ENCODE results near the gene IVD. TPM values are rescaled to one million over a fixed set of nuclear protein-coding genes. Genes with fewer than 3 reads are reported as not detected.
A peak's percentile ranks its signal among the peaks of the same experiment; 100 is the strongest.

Gene IVD
- total and polyA plus RNA-seq, 5 experiments from 2014 or later = 48.2 to 120 (median 77.7) TPM

GRCh38 chr15:40380636-40381035, 25.0 kb upstream of the IVD start:
- Mint-ChIP-seq H3K4me3 (no peak overlapping the region), H3K27me3 (no peaks in the 10 kb centered on the region), H3K9me3 (no peaks in the 10 kb centered on the region), H3K36me3 (no peaks in the 10 kb centered on the region), H3K4me1 (peaks cover 12 to 28% (median 16%) of the 10 kb centered on the region in 4 donors), H3K27ac (no peak overlapping the region)
- no peak for DNase-seq
- POLR2A ChIA-PET = interaction anchor here (0.9 kb wide), 1 partner anchor 228 kb away, joined by 3 read pairs; no protein-coding TSS in a partner anchor
- no peak for ATAC-seq

GRCh38 chr15:40381818-40382529, 23.6 kb upstream of the IVD start:
- H3K27ac Mint-ChIP-seq = peak overlapping the region in 2 of 10 donors; percentile 81 to 85
- no peak for DNase-seq
- no peaks in the 10 kb centered on the region for H3K9me3 Mint-ChIP-seq
- peaks cover 12 to 28% (median 16%) of the 10 kb centered on the region in 4 donors for H3K4me1 Mint-ChIP-seq
- POLR2A ChIA-PET = interaction anchor here (0.7 to 1.9 kb wide), 3 partner anchors 13 to 59 kb away, joined by 3 to 17 read pairs (median 4); partner anchors contain the start of gene IVD
- ATAC-seq = no peak
- no peaks in the 10 kb centered on the region for H3K27me3 Mint-ChIP-seq
- H3K36me3 Mint-ChIP-seq = peaks cover 0 to 6% (median 1%) of the 10 kb centered on the region in 3 donors
- H3K4me3 Mint-ChIP-seq = peak overlapping the region in 5 of 10 donors; percentile 51 to 99 (median 92)

- DNase-seq (peak; percentile 79 to 96 (median 90)), ATAC-seq (peak; percentile 98 to 99)
- Mint-ChIP-seq H3K27me3 (no peaks in the 10 kb centered on the region), H3K36me3 (peaks cover 0 to 14% (median 10%) of the 10 kb centered on the region in 3 donors), H3K9me3 (no peaks in the 10 kb centered on the region), H3K27ac (peak within 1 kb of the TSS; percentile 56 to 91 (median 87)), H3K4me1 (peaks cover 12 to 28% (median 16%) of the 10 kb centered on the region in 4 donors), H3K4me3 (peak within 1 kb of the TSS; percentile 92 to 99 (median 96))
- POLR2A ChIA-PET = interaction anchor here (0.7 to 1.9 kb wide), 7 partner anchors 11 to 60 kb away, joined by 3 to 17 read pairs (median 4); partner anchors contain the start of gene IVD
Measured at GRCh38 chr15:40382580-40383456, 22.8 kb upstream of the IVD start, which contains the start of gene KNSTRN. KNSTRN (plus strand) TSS chr15:40382721; CDS start chr15:40382836, 115 bp downstream.

- ATAC-seq (no peak), DNase-seq (no peak)
- POLR2A ChIA-PET = no interaction called here
- H3K4me3 Mint-ChIP-seq = no peak overlapping the region
- H3K9me3 Mint-ChIP-seq = no peaks in the 10 kb centered on the region
- H3K4me1 Mint-ChIP-seq = peaks cover 12 to 29% (median 16%) of the 10 kb centered on the region in 4 donors
- H3K36me3 Mint-ChIP-seq = peaks cover 0 to 41% (median 19%) of the 10 kb centered on the region in 3 donors
- H3K27me3 Mint-ChIP-seq = no peaks in the 10 kb centered on the region
- H3K27ac Mint-ChIP-seq = no peak overlapping the region
Measured at GRCh38 chr15:40386480-40386879, 19.1 kb upstream of the IVD start.

GRCh38 chr15:40388941-40389823, 16.4 kb upstream of the IVD start:
- peaks cover 0 to 13% (median 3%) of the 10 kb centered on the region in 4 donors for H3K4me1 Mint-ChIP-seq
- POLR2A ChIA-PET = interaction anchor here (0.6 kb wide), 1 partner anchor 684 kb away, joined by 7 read pairs; no protein-coding TSS in a partner anchor
- H3K27ac Mint-ChIP-seq = peak overlapping the region in 2 of 10 donors; percentile 19 to 32
- ATAC-seq (no peak), DNase-seq (no peak)
- peaks cover 0 to 62% (median 23%) of the 10 kb centered on the region in 3 donors for H3K36me3 Mint-ChIP-seq
- H3K27me3 Mint-ChIP-seq = no peaks in the 10 kb centered on the region
- H3K9me3 Mint-ChIP-seq = no peaks in the 10 kb centered on the region
- H3K4me3 Mint-ChIP-seq = no peak overlapping the region

GRCh38 chr15:40389824-40390595, 15.6 kb upstream of the IVD start:
- H3K36me3 Mint-ChIP-seq = peaks cover 0 to 62% (median 23%) of the 10 kb centered on the region in 3 donors
- POLR2A ChIA-PET = no interaction called here
- H3K27me3 Mint-ChIP-seq = no peaks in the 10 kb centered on the region
- H3K9me3 Mint-ChIP-seq = no peaks in the 10 kb centered on the region
- H3K4me3 Mint-ChIP-seq = no peak overlapping the region
- DNase-seq = no peak
- H3K4me1 Mint-ChIP-seq = peaks cover 0 to 6% (median 0%) of the 10 kb centered on the region in 4 donors
- no peak for ATAC-seq
- peak overlapping the region in 2 of 10 donors; percentile 19 to 32 for H3K27ac Mint-ChIP-seq

- ATAC-seq (no peak), DNase-seq (no peak)
- Mint-ChIP-seq H3K36me3 (peaks cover 0 to 47% (median 9%) of the 10 kb centered on the region in 3 donors), H3K27ac (peak overlapping the region in 5 of 10 donors; percentile 6 to 87 (median 37)), H3K4me1 (peaks cover 0 to 16% (median 4%) of the 10 kb centered on the region in 4 donors), H3K4me3 (no peak overlapping the region), H3K27me3 (no peaks in the 10 kb centered on the region), H3K9me3 (no peaks in the 10 kb centered on the region)
- POLR2A ChIA-PET = interaction anchor here (0.9 kb wide), 1 partner anchor 10 kb away, joined by 3 read pairs; no protein-coding TSS in a partner anchor
Measured at GRCh38 chr15:40392986-40393948, 12.3 kb upstream of the IVD start.

- Mint-ChIP-seq H3K36me3 (peaks cover 0 to 11% (median 4%) of the 10 kb centered on the region in 3 donors), H3K4me1 (peaks cover 5 to 25% (median 15%) of the 10 kb centered on the region in 4 donors), H3K27me3 (no peaks in the 10 kb centered on the region), H3K4me3 (peak overlapping the region in 8 of 10 donors; percentile 16 to 80 (median 54)), H3K27ac (peak overlapping the region in 5 of 10 donors; percentile 17 to 79 (median 38)), H3K9me3 (no peaks in the 10 kb centered on the region)
- POLR2A ChIA-PET = interaction anchor here (0.6 to 1.6 kb wide), 3 partner anchors 8 to 352 kb away, joined by 3 to 9 read pairs (median 4); partner anchors contain the start of gene IVD
- ATAC-seq = no peak
- no peak for DNase-seq
Measured at GRCh38 chr15:40397688-40398412, 7.7 kb upstream of the IVD start.

- peak; percentile 39 to 52 for ATAC-seq
- Mint-ChIP-seq H3K27me3 (no peaks in the 10 kb centered on the region), H3K27ac (peak overlapping the region in 7 of 10 donors; percentile 17 to 79 (median 41)), H3K4me1 (peaks cover 5 to 25% (median 16%) of the 10 kb centered on the region in 4 donors), H3K4me3 (peak overlapping the region; percentile 16 to 80 (median 55)), H3K36me3 (peaks cover 0 to 5% (median 4%) of the 10 kb centered on the region in 3 donors), H3K9me3 (no peaks in the 10 kb centered on the region)
- no peak for DNase-seq
- POLR2A ChIA-PET = interaction anchor here (1.0 to 1.6 kb wide), 2 partner anchors 8 to 12 kb away, joined by 3 to 9 read pairs; partner anchors contain the start of gene IVD
Measured at GRCh38 chr15:40398413-40398873, 7.2 kb upstream of the IVD start.

Measured in naive thymus-derived CD8-positive, alpha-beta T cell (primary cell).